Astrocyte of the cerebellum (primary cell): Measurements from ENCODE around the gene HECW1.
"Not testable (repeated sequence)": the region's sequence is repeated elsewhere in the genome, so short reads cannot be mapped to it uniquely, and the experiment has no call there.

Experiments
- DNase-seq: peaks from one replicate; pipeline ENCODE4 v3.0.0-alpha.2; 2011; ENCODE audit warnings: low read depth
- H3K4me3 ChIP-seq: 2 replicates; pipeline ENCODE4 v1.5.1; 2011; ENCODE audit warnings: mild to moderate bottlenecking, low read depth, low read length, moderate library complexity
- CTCF ChIP-seq: IDR thresholded peaks from 2 replicates; pipeline ENCODE4 v1.5.1; 2012; ENCODE audit warnings: low read length, low read depth, moderate library complexity, mild to moderate bottlenecking; ENCODE audit errors: missing control alignments
- in situ Hi-C: cut with HindIII; loops from 2 replicates; pipeline ENCODE4 v1.10.0; 2017; ENCODE audit warnings: low sequenced_read_pairs

Gene HECW1

GRCh38 chr7:43592326-43592725, 479.9 kb downstream of the HECW1 start:
- no peak for TF ChIP-seq CTCF
- DNase-seq, result no peak
- in situ Hi-C loops, result no loop called here
- H3K4me3 ChIP-seq, result no peak overlapping the region

GRCh38 chr7:43593010-43593409, 480.6 kb downstream of the HECW1 start:
- no peak for TF ChIP-seq CTCF
- no peak overlapping the region for H3K4me3 ChIP-seq
- DNase-seq, result no peak
- in situ Hi-C loops, result no loop called here

GRCh38 chr7:43594020-43594419, 481.6 kb downstream of the HECW1 start:
- TF ChIP-seq CTCF, result no peak
- no peak for DNase-seq
- in situ Hi-C loops, result no loop called here
- no peak overlapping the region for H3K4me3 ChIP-seq

- DNase-seq, H3K4me3 ChIP-seq, in situ Hi-C loops: not testable (repeated sequence)
These were observed 484.0 kb downstream of the HECW1 start for GRCh38 chr7:43596426-43596825.

GRCh38 chr7:43600056-43600455, 487.6 kb downstream of the HECW1 start:
- in situ Hi-C loops, result no loop called here
- no peak for DNase-seq
- TF ChIP-seq CTCF, result no peak
- no peak overlapping the region for H3K4me3 ChIP-seq

GRCh38 chr7:43602256-43602655, 489.8 kb downstream of the HECW1 start:
- in situ Hi-C loops, result no loop called here
- no peak for DNase-seq
- no peak for TF ChIP-seq CTCF

GRCh38 chr7:43604251-43604650, 491.8 kb downstream of the HECW1 start:
- in situ Hi-C loops, result no loop called here
- TF ChIP-seq CTCF, result no peak
- no peak for DNase-seq
- no peak overlapping the region for H3K4me3 ChIP-seq

More at GRCh38 chr7:43602256-43602655, 489.8 kb downstream of the HECW1 start:
- no peak overlapping the region for H3K4me3 ChIP-seq
